ENCODE measurements around the gene FMO3.

The FMO3 gene

GRCh38 chr1:171117085-171117484, 26.4 kb downstream of the FMO3 start:
- no peak for DNase-seq

GRCh38 chr1:171119648-171120047, 28.9 kb downstream of the FMO3 start:
- no peak for DNase-seq

- DNase-seq, result no peak
Measured at GRCh38 chr1:171122299-171122698, 31.6 kb downstream of the FMO3 start.

GRCh38 chr1:171122893-171123292, 32.2 kb downstream of the FMO3 start:
- DNase-seq, result no peak

GRCh38 chr1:171126504-171126903, 35.8 kb downstream of the FMO3 start:
- DNase-seq, result no peak

GRCh38 chr1:171127099-171127498, 36.4 kb downstream of the FMO3 start:
- DNase-seq, result no peak

GRCh38 chr1:171127501-171127900, 36.8 kb downstream of the FMO3 start:
- no peak for DNase-seq

GRCh38 chr1:171128463-171128862, 37.8 kb downstream of the FMO3 start:
- DNase-seq, result no peak

GRCh38 chr1:171134204-171134923, 43.7 kb downstream of the FMO3 start:
- no peak for DNase-seq

GRCh38 chr1:171137580-171137979, 46.9 kb downstream of the FMO3 start:
- no peak for DNase-seq

- no peak for DNase-seq
Measured at GRCh38 chr1:171138980-171139379, 48.3 kb downstream of the FMO3 start.

GRCh38 chr1:171139890-171140289, 49.2 kb downstream of the FMO3 start:
- DNase-seq, result no peak

GRCh38 chr1:171140401-171140800, 49.7 kb downstream of the FMO3 start:
- no peak for DNase-seq

- DNase-seq, result no peak
Measured at GRCh38 chr1:171140956-171141687, 50.4 kb downstream of the FMO3 start.

- DNase-seq, result no peak
Measured at GRCh38 chr1:171141688-171142415, 51.1 kb downstream of the FMO3 start.

- no peak for DNase-seq
Measured at GRCh38 chr1:171142416-171143385, 52.0 kb downstream of the FMO3 start.

- DNase-seq, result no peak
Measured at GRCh38 chr1:171150156-171150555, 59.5 kb downstream of the FMO3 start.

- no peak for DNase-seq
Measured at GRCh38 chr1:171152549-171152948, 61.8 kb downstream of the FMO3 start.

- no peak for DNase-seq
Measured at GRCh38 chr1:171155484-171155883, 64.8 kb downstream of the FMO3 start.

- DNase-seq, result no peak
Measured at GRCh38 chr1:171158096-171158495, 67.4 kb downstream of the FMO3 start.

- no peak for DNase-seq
Measured at GRCh38 chr1:171158551-171158950, 67.8 kb downstream of the FMO3 start.

GRCh38 chr1:171159148-171159547, 68.4 kb downstream of the FMO3 start:
- DNase-seq, result no peak

GRCh38 chr1:171160211-171160610, 69.5 kb downstream of the FMO3 start:
- DNase-seq, result no peak
